C4-2B (cell line): ENCODE data around the gene R3HDM2.

Experiments
- CTCF ChIP-seq: fragments of 450-650 bp; conservative IDR thresholded peaks from 2 replicates; pipeline ENCODE4 v1.5.1; 2017; ENCODE audit warnings: mild to moderate bottlenecking
- ZFX ChIP-seq: fragments of 450-650 bp; IDR thresholded peaks from 2 replicates; pipeline ENCODE4 v1.6.1; 2017

DNA sequence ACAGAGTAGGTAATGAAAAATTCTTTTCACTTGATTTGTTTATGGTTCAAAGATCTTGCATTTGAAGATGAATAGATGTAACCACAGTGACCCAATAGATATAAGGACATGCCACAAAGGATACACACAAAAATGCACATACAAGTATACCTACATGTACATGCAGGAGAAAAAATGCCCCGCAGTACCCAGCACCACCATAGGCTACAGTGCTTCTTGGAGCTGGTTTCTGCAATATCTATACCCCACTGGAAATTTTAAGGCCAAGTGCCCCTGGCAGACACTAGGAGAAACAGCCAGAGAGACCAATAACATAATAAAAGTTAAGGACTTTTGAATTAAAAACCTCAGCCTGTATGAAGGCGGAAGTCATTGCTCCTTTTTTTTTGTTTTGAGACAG lies 167.7 kb downstream of the R3HDM2 start:
- TF ChIP-seq CTCF (no peak), ZFX (no peak)
